Colon (tissue), 2 donors: ENCODE measurements around the gene PACSIN1.

Experiments
- FAIRE-seq: peaks from 2 replicates; lab custom pipeline; 2012; peaks lifted over from hg19 to GRCh38; lab: Jason Lieb, UNC
- donor health status: control.
- donor health status: control.

PACSIN1 gene

GRCh38 chr6:34515473-34516387, 49.9 kb downstream of the PACSIN1 start:
- no peak for FAIRE-seq

- FAIRE-seq, result no peak
Measured at GRCh38 chr6:34516391-34517324, 50.8 kb downstream of the PACSIN1 start.

GRCh38 chr6:34517461-34517881, 51.6 kb downstream of the PACSIN1 start:
- no peak for FAIRE-seq

GRCh38 chr6:34517966-34518365, 52.1 kb downstream of the PACSIN1 start:
- no peak for FAIRE-seq

GRCh38 chr6:34518669-34519365, 52.9 kb downstream of the PACSIN1 start:
- no peak for FAIRE-seq

GRCh38 chr6:34519971-34520644, 54.2 kb downstream of the PACSIN1 start:
- no peak for FAIRE-seq

- no peak for FAIRE-seq
Measured at GRCh38 chr6:34520645-34521462, 55.0 kb downstream of the PACSIN1 start.

- FAIRE-seq, result no peak
Measured at GRCh38 chr6:34521463-34522285, 55.8 kb downstream of the PACSIN1 start.

GRCh38 chr6:34522761-34523160, 56.9 kb downstream of the PACSIN1 start:
- no peak for FAIRE-seq

- no peak for FAIRE-seq
Measured at GRCh38 chr6:34523441-34524206, 57.7 kb downstream of the PACSIN1 start.

GRCh38 chr6:34524499-34524898, 58.6 kb downstream of the PACSIN1 start:
- no peak for FAIRE-seq

GRCh38 chr6:34524971-34525370, 59.1 kb downstream of the PACSIN1 start:
- no peak for FAIRE-seq

- FAIRE-seq, result no peak
Measured at GRCh38 chr6:34525431-34526175, 59.7 kb downstream of the PACSIN1 start.

GRCh38 chr6:34526241-34526972, 60.5 kb downstream of the PACSIN1 start:
- FAIRE-seq, result no peak

GRCh38 chr6:34526992-34527728, 61.3 kb downstream of the PACSIN1 start:
- no peak for FAIRE-seq

GRCh38 chr6:34527751-34528670, 62.1 kb downstream of the PACSIN1 start:
- FAIRE-seq, result no peak
